ENCODE measurements around the gene GALNT17. TPM values are rescaled to one million over a fixed set of nuclear protein-coding genes. Genes with fewer than 3 reads are reported as not detected.

The GALNT17 gene
- total RNA-seq, 3 donors from 2014 or later = 0.69 to 17.3 (median 1.6) TPM

DNA sequence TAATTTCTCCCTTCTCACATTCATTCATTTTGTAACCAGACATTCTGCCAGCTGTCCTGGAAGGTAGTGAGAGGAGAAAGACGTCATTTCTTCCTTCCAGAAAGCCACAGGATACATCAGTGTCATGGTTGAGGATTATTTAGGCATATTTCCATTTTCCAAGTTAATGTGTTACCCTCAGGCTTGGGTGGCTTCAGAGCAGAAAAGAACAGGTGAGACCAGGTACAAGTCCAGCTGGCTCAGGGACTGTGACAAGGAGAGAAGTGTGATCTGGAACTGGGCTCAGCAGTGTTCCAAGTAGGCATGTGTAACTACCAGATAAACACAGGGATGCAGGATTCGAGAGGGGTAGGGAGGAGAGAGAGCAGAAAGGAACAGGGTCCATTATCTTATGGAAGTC is 386.9 kb downstream of the GALNT17 start:
- ATAC-seq (no peak), DNase-seq (no peak)
- H3K9me3 ChIP-seq = peaks cover 85% of the 10 kb centered on the region
- no peaks in the 10 kb centered on the region for H3K4me1 ChIP-seq (ENCODE audit: low read depth)
- TF ChIP-seq, protein P1, sequence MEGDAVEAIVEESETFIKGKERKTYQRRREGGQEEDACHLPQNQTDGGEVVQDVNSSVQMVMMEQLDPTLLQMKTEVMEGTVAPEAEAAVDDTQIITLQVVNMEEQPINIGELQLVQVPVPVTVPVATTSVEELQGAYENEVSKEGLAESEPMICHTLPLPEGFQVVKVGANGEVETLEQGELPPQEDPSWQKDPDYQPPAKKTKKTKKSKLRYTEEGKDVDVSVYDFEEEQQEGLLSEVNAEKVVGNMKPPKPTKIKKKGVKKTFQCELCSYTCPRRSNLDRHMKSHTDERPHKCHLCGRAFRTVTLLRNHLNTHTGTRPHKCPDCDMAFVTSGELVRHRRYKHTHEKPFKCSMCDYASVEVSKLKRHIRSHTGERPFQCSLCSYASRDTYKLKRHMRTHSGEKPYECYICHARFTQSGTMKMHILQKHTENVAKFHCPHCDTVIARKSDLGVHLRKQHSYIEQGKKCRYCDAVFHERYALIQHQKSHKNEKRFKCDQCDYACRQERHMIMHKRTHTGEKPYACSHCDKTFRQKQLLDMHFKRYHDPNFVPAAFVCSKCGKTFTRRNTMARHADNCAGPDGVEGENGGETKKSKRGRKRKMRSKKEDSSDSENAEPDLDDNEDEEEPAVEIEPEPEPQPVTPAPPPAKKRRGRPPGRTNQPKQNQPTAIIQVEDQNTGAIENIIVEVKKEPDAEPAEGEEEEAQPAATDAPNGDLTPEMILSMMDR (IDR thresholded peaks at IDR 0.05) = no peak
- no peak overlapping the region for H3K4me3 ChIP-seq
- H3K36me3 ChIP-seq (ENCODE audit: low read depth) = no peaks in the 10 kb centered on the region
- intact Hi-C loops (cut with DNase I, micrococcal nuclease) = no loop called here

DNA sequence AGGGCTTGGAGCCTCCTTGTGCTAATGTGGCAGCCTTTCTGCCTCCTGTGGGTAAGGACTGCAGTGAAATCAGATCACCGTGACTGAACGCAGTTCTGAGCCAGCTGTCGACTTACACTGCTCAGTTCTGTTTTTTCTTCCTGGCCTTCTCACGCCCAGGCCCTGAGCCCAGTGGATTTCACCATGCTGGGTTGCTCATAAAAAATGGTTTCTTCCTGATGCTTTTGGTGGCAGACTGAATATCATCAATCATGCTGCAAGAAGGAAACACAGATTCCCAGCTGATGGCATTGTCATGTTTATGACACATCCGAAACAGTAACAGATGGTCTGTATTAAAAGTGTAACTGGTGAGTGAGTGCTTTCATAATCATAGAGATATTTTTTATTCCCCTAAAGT is 389.6 kb downstream of the GALNT17 start:
- H3K4me1 ChIP-seq (ENCODE audit: low read depth) = no peaks in the 10 kb centered on the region
- H3K36me3 ChIP-seq (ENCODE audit: low read depth) = no peaks in the 10 kb centered on the region
- no peak overlapping the region for H3K4me3 ChIP-seq
- ATAC-seq (peak; percentile 34), DNase-seq (peak in 1 of 3 donors; percentile 10)
- intact Hi-C loops (cut with DNase I, micrococcal nuclease) = no loop called here
- H3K9me3 ChIP-seq = peaks cover 69% of the 10 kb centered on the region
- TF ChIP-seq, protein P1 (IDR thresholded peaks at IDR 0.05) = no peak

DNA sequence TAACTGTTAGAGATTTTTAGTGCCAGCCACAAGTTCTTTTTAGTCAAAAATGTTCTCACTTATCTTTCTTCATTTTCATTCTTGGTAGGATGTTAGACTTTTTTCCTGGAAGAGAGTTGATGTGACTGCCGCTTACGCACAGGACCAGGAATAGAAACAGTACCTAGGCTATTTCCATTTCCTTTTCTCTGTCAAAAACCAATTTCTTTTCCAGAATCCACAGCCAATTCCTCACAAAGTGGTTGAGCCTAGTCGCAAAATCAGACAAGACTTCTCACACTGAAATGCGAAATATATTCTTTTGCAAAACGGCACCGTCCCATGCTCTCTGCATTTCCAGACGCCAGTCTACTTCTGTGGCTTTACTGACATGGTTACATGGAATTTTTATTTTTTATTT is 394.2 kb downstream of the GALNT17 start:
- peaks cover 53% of the 10 kb centered on the region for H3K9me3 ChIP-seq
- ATAC-seq = no peak
- H3K4me3 ChIP-seq = no peak overlapping the region
- no peaks in the 10 kb centered on the region for H3K4me1 ChIP-seq (ENCODE audit: low read depth)
- intact Hi-C loops (cut with DNase I, micrococcal nuclease) = no loop called here
- TF ChIP-seq, protein P1 (IDR thresholded peaks at IDR 0.05) = no peak
- no peak for DNase-seq
- no peaks in the 10 kb centered on the region for H3K36me3 ChIP-seq (ENCODE audit: low read depth)

DNA sequence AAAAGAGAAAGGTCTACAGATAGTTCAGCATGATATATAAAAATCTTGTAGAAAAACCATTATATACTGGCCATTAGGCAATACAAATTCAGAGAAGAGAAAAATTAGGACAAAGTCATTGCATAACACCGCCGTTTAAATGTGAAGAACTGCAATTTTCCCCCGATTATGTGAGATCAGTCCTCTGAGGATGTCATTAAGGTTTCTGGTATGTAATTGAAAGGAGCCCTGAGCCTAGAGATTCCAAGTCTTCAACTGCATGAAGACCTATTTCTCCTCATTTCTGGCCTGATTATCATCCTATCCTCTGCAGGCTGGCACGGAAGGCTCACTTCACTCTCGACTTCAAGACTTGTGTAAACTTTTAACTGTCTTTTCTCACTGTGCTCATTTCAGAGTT is 395.3 kb downstream of the GALNT17 start:
- H3K4me3 ChIP-seq = no peak overlapping the region
- ATAC-seq = no peak
- peaks cover 48% of the 10 kb centered on the region for H3K9me3 ChIP-seq
- DNase-seq = no peak
- H3K36me3 ChIP-seq (ENCODE audit: low read depth) = no peaks in the 10 kb centered on the region
- intact Hi-C loops (cut with DNase I, micrococcal nuclease) = no loop called here
- no peaks in the 10 kb centered on the region for H3K4me1 ChIP-seq (ENCODE audit: low read depth)
- TF ChIP-seq, protein P1 (IDR thresholded peaks at IDR 0.05) = no peak

DNA sequence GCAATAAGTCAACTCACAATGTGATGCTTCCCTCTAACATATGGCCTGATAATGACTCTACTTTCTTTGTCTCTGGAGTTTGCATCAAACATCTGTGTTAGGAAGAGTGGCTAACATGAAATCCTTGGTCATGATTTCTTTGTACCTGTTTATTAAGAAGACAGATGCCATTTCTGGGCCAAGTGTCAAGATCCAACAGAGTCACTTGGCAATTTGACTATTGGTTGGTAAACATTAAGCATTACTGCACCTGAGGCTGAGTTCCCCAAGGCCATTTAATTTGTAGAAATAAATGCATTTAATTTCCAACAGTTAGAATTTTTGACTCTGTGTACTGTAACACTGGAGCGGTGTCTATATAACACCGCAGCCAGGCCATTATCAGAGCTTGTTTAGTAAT is 403.7 kb downstream of the GALNT17 start:
- TF ChIP-seq, protein P1 (IDR thresholded peaks at IDR 0.05) = no peak
- Histone ChIP-seq H3K9me3 (peaks cover 31% of the 10 kb centered on the region), H3K4me3 (no peak overlapping the region), H3K4me1 (ENCODE audit: low read depth) (no peaks in the 10 kb centered on the region), H3K36me3 (ENCODE audit: low read depth) (no peaks in the 10 kb centered on the region)
- intact Hi-C loops (cut with DNase I, micrococcal nuclease) = no loop called here
- DNase-seq = no peak
- ATAC-seq = no peak

DNA sequence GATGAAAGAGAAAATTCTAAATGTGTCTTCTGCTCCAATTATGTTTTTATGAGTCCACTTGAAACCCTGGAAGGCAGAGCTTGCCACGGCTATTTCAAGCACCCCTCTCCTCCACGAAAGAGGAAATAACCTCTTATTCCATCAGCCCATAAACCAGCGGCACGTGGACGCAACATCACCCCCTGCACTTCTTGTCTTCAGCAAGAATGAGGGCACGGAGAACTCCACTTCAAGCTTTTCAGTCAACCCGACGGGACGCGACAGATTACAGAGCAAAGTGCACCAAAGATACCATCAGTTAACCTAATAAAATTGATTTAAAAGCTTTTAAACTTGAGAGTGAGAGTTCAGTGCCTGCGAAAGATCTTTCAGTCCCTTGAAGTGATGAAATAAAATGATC is 406.3 kb downstream of the GALNT17 start:
- DNase-seq (no peak), ATAC-seq (no peak)
- TF ChIP-seq, protein P1 (IDR thresholded peaks at IDR 0.05) = no peak
- peaks cover 23% of the 10 kb centered on the region for H3K9me3 ChIP-seq
- intact Hi-C loops (cut with DNase I, micrococcal nuclease) = no loop called here
- no peaks in the 10 kb centered on the region for H3K4me1 ChIP-seq (ENCODE audit: low read depth)
- H3K36me3 ChIP-seq (ENCODE audit: low read depth) = no peaks in the 10 kb centered on the region
- no peak overlapping the region for H3K4me3 ChIP-seq
